ENCODE data around the gene UMAD1. TPM values are rescaled to one million over a fixed set of nuclear protein-coding genes. Genes with fewer than 3 reads are reported as not detected.

Gene UMAD1
- total and polyA plus RNA-seq, 2 of the 13 experiments (the other 11 are each of a cell fraction or from before 2014, with no cell fraction given) = 16.8 to 17.6 TPM

- peak; percentile 96 for TF ChIP-seq BCL6 (CRISPR knock-in tag; IDR thresholded peaks at IDR 0.05)
- TF ChIP-seq, protein P1, sequence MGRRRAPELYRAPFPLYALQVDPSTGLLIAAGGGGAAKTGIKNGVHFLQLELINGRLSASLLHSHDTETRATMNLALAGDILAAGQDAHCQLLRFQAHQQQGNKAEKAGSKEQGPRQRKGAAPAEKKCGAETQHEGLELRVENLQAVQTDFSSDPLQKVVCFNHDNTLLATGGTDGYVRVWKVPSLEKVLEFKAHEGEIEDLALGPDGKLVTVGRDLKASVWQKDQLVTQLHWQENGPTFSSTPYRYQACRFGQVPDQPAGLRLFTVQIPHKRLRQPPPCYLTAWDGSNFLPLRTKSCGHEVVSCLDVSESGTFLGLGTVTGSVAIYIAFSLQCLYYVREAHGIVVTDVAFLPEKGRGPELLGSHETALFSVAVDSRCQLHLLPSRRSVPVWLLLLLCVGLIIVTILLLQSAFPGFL (CRISPR knock-in tag; IDR thresholded peaks at IDR 0.05) = no peak
- no peak for TF ChIP-seq FOXA3 (CRISPR knock-in tag; IDR thresholded peaks at IDR 0.05)
- TF ChIP-seq HNF4G (IDR thresholded peaks at IDR 0.05; ENCODE audit: borderline replicate concordance, low read depth, low read length) = peak; percentile 38; the same call in 1 of the 2 replicates
- no peak for TF ChIP-seq HNF4G (CRISPR knock-in tag; IDR thresholded peaks at IDR 0.05; ENCODE audit: borderline replicate concordance, low read depth)
- TF ChIP-seq PCBP1 (IDR thresholded peaks at IDR 0.05; ENCODE audit: borderline replicate concordance, low read depth, low read length) = no peak
- TF ChIP-seq CEBPG (CRISPR knock-in tag; IDR thresholded peaks at IDR 0.05) = no peak
- TF ChIP-seq, protein P2, sequence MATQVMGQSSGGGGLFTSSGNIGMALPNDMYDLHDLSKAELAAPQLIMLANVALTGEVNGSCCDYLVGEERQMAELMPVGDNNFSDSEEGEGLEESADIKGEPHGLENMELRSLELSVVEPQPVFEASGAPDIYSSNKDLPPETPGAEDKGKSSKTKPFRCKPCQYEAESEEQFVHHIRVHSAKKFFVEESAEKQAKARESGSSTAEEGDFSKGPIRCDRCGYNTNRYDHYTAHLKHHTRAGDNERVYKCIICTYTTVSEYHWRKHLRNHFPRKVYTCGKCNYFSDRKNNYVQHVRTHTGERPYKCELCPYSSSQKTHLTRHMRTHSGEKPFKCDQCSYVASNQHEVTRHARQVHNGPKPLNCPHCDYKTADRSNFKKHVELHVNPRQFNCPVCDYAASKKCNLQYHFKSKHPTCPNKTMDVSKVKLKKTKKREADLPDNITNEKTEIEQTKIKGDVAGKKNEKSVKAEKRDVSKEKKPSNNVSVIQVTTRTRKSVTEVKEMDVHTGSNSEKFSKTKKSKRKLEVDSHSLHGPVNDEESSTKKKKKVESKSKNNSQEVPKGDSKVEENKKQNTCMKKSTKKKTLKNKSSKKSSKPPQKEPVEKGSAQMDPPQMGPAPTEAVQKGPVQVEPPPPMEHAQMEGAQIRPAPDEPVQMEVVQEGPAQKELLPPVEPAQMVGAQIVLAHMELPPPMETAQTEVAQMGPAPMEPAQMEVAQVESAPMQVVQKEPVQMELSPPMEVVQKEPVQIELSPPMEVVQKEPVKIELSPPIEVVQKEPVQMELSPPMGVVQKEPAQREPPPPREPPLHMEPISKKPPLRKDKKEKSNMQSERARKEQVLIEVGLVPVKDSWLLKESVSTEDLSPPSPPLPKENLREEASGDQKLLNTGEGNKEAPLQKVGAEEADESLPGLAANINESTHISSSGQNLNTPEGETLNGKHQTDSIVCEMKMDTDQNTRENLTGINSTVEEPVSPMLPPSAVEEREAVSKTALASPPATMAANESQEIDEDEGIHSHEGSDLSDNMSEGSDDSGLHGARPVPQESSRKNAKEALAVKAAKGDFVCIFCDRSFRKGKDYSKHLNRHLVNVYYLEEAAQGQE (IDR thresholded peaks at IDR 0.05; ENCODE audit: borderline replicate concordance in 1 of 2, low read depth in 1 of 2, low read length in 2 of 2) = no peak
- TF ChIP-seq ZNF496 (CRISPR knock-in tag; IDR thresholded peaks at IDR 0.05; ENCODE audit: insufficient replicate concordance) = no peak
- no peak for TF ChIP-seq KLF6 (CRISPR knock-in tag; IDR thresholded peaks at IDR 0.05)
- TF ChIP-seq MIER3 (CRISPR knock-in tag; IDR thresholded peaks at IDR 0.05; ENCODE audit: borderline replicate concordance) = no peak
- no peak for TF ChIP-seq ZNF674 (CRISPR knock-in tag; IDR thresholded peaks at IDR 0.05; ENCODE audit: low read depth)
- no peak for TF ChIP-seq ZNF430 (CRISPR knock-in tag; IDR thresholded peaks at IDR 0.05)
- peak; percentile 57; the same call in 1 of the 2 replicates for TF ChIP-seq ZNF614 (CRISPR knock-in tag; IDR thresholded peaks at IDR 0.05; ENCODE audit: borderline replicate concordance)
- TF ChIP-seq ZBTB21 (CRISPR knock-in tag; IDR thresholded peaks at IDR 0.05) = no peak
- no peak for TF ChIP-seq PHF20 (CRISPR knock-in tag; IDR thresholded peaks at IDR 0.05)
- no peak for TF ChIP-seq ZNF530 (CRISPR knock-in tag; IDR thresholded peaks at IDR 0.05; ENCODE audit: low read depth)
- TF ChIP-seq ZNF850 (CRISPR knock-in tag; conservative IDR thresholded peaks at IDR 0.05) = no peak
- TF ChIP-seq, protein P3, sequence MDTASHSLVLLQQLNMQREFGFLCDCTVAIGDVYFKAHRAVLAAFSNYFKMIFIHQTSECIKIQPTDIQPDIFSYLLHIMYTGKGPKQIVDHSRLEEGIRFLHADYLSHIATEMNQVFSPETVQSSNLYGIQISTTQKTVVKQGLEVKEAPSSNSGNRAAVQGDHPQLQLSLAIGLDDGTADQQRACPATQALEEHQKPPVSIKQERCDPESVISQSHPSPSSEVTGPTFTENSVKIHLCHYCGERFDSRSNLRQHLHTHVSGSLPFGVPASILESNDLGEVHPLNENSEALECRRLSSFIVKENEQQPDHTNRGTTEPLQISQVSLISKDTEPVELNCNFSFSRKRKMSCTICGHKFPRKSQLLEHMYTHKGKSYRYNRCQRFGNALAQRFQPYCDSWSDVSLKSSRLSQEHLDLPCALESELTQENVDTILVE (CRISPR knock-in tag; IDR thresholded peaks at IDR 0.05) = no peak
- no peak for TF ChIP-seq ZMAT3 (CRISPR knock-in tag; conservative IDR thresholded peaks at IDR 0.05)
- no peak for TF ChIP-seq ZNF557 (CRISPR knock-in tag; IDR thresholded peaks at IDR 0.05)
- no peak for TF ChIP-seq ZSCAN25 (CRISPR knock-in tag; IDR thresholded peaks at IDR 0.05)
- TF ChIP-seq CERS6 (CRISPR knock-in tag; IDR thresholded peaks at IDR 0.05) = no peak
- TF ChIP-seq GATAD2A (CRISPR knock-in tag; IDR thresholded peaks at IDR 0.05) = 0 out of 2 replicates have a peak, but pooled peaks have one; percentile 10
These were observed 192.0 kb downstream of the UMAD1 start (continued) for GRCh38 chr7:7832518-7832917.
